Effector CD4-positive, alpha-beta T cell (primary cell): ENCODE data around the gene TNFRSF19.
"Not testable (repeated sequence)": the region's sequence is repeated elsewhere in the genome, so short reads cannot be mapped to it uniquely, and the experiment has no call there.

Experiments
- DNase-seq: peaks from one replicate; pipeline ENCODE4 v3.0.0-alpha.2; 2020
- total RNA-seq: gene quantifications from one replicate; lab custom pipeline; 2026; lab: John Stamatoyannopoulos, UW

TNFRSF19 gene, protein sequence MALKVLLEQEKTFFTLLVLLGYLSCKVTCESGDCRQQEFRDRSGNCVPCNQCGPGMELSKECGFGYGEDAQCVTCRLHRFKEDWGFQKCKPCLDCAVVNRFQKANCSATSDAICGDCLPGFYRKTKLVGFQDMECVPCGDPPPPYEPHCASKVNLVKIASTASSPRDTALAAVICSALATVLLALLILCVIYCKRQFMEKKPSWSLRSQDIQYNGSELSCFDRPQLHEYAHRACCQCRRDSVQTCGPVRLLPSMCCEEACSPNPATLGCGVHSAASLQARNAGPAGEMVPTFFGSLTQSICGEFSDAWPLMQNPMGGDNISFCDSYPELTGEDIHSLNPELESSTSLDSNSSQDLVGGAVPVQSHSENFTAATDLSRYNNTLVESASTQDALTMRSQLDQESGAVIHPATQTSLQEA
- 0.56 reads per million for total RNA-seq

DNA sequence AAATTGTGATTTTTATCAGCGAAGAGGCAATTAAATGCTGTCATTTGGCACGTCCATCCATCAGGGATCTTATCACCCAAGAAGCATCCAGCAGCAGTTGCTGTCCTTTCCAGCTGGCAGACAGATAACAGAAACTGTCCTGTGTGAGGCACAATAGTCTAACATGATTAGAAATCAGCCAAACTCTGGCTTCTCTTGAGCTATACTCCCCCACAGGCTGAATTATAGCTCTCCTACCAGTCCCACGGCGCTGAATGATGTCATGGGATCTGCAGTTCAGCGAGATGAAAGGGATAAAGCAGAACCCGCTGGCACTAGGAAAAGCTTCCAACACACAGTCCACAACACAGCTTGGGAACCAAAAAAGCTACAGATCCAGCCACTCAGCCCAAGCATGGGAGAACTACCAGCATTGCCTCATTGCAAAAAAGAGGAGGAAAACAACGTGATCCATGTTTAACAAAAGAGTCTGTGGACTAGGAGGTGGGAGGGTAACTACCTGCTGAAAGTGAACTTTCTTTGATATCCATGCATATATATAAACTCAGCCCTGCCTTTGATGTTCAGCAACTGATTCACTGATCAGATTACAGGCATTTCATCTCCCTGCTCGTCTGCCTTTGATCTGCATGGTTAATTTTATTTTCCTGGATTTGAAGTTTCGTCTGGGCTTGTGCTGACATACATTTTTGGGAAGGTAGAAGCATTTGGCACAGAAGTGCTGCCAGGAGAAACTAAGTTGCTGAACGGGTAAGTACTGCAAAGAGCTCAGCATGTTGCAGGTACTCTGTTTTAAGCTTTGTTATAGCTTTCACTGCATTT is at the start of gene TNFRSF19:
Gene TNFRSF19 (plus strand): TSS at position 314 of the 822 bp plus-strand sequence. CDS start 19,772 bp downstream, outside the sequence.
- no peak for DNase-seq

DNA sequence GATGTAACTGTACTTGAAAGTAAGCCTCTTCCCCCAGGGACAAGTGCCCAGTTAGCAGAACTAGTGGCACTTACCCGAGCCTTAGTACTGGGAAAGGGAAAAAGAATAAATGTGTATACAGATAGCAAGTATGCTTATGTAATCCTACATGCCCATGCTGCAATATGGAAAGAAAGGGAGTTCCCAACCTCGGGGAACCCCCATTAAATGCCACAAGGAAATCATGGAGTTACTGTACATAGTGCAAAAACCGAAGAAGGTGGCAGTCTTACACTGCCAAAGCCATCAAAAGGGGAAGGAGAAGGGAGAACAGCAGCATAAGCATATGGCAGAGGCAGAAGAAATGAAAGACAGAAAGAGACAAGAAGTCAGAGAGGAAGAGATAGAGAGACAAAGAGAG is 40.3 kb upstream of the TNFRSF19 start:
- not testable (repeated sequence) for DNase-seq

DNA sequence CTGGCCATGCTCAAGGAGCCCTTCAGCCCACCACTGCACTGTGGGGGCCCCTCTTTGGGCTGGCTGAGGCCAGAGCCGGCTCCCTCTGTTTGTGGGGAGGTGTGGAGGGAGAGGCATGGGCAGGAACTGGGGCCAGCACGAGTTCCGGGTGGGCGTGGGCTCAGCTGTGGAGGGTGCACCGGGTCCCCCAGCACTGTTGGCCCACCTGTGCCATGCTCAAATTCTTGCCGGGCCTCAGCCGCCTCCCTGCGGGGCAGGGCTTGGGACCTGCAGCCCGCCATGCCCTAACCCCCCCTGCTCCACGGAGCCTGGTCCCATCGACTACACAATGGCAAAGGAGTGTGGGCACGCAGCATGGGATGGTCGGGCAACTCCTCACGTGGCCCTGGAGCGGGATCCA is 38.8 kb upstream of the TNFRSF19 start:
- DNase-seq = no peak

DNA sequence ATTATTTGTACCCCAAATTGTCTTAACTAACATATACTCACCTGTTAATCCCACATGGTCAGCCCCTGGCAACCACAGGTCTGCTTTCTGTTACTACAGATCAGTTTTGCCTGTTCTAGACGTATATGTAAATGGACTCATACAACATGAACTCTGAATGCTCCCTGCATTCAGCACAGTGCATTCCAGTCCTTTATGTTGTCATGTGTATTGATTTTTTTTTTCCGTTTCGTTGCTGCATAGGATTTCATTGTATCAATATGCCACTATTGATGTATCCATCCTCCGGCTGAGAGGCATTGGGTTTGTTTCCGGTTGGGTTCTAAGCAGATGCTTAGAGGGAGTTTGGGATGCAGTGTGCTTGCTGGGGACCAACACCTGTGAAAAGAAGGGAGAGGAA is 36.1 kb upstream of the TNFRSF19 start:
- no peak for DNase-seq

DNA sequence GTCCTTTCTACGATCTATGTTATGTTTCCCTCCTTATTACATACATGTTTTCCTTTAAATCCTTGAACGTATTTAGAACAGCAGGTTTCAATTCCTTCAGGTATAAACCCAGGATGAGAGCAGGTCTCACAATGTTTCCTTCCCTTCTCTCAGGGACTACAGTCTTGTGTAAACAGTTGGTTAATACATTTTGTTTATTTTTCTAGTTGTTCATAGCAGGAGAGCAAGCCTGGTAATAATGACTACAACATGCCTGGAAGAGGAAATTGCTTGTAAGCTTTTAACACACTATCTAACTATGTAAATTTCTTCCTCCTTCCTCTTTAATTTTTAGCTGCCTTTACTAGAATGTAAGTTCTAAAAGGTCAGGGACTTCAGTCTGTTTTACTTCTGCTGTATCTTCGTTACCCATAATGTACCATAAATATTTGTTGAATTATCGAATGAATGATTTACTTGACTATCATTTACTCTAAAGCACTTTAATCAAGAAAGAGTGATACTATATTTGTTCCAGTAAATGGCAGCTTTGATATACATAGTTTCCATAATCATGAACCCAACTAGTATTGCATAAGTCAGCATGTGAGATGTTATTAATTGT is 28.9 kb upstream of the TNFRSF19 start:
- no peak for DNase-seq

DNA sequence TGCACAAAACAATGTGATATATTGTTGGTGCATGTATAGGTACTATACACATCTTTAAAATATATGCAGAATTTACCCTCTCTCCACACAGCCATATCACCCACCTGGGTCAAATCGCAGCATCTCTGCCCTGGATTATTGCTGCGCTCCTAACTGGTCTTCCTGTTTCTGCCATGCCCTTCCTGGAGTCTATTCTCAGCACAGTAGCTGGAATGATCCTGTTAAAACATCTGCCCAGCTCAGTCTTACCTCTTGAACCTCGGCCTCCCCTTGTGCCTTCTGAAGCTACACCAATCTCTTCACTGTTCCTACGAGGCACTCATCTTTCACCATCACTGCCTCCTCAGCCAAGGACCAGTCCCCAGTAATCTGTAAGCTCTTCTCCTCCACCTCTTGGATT is 25.5 kb upstream of the TNFRSF19 start:
- no peak for DNase-seq

DNA sequence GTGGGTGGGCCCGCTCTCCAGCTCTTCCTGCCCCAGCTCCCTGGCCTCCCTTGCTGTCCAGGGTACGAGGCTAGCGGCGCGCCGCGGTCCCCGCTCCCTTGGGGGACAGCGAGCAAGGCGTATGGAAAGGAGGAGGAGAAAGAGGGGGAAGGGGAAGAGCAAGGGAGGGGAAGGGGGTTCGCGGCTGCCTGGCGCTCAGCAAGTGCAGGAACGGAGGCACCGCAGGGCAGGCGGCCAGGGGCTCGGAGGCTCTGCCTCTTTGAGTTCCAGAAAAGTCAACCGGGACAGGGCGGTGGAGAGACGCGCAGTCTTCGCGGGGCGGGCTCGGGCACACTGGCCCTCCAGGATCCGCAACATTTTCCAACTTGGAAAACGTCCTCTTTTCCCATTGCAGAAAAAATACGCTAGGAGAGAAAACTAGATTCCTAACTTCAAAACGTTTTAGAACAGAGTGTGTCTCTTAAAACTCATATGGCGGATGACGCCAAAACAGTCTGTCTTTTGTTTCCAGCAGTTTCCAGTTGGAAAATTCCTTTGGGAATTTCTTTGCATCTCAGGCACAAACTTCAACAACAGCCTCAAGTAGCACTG is 23.1 kb upstream of the TNFRSF19 start:
- no peak for DNase-seq

DNA sequence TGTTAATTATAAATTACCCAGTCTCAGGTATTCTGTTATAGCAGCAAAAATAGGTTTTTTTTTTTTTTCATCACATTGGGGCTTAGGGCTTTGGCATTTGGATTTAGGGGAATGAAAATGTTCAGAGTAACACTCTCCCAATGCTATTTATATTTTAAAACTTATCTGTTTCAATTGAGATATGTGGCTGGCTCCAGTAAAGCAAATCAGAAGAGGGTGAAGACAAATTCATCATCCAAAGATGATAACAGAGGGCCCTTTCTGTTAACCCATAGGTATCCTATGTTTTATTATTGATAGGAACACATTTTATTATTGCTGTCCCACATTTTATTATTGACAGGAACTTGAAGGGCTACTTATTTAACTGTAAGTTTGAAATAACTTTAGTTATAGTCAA is 20.5 kb upstream of the TNFRSF19 start:
- no peak for DNase-seq

DNA sequence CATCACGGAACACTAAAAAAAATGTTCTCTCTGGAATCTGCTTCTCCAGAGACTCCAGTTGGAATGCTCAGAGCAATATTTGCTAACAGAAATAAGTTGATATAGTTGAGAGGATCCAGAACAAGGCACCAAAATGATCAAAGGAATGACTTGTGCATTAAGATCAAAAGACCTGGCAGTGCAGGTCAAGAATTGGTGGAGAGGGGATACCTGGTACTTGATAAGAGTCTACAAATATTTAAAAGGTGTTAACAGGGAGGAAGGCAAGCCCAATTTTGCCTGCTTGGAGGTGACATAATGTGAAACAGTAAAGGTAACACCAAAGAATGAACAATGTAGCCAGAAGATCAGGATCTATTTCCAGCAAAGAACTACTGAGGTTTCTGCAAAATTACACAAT is 20.0 kb upstream of the TNFRSF19 start:
- no peak for DNase-seq

DNA sequence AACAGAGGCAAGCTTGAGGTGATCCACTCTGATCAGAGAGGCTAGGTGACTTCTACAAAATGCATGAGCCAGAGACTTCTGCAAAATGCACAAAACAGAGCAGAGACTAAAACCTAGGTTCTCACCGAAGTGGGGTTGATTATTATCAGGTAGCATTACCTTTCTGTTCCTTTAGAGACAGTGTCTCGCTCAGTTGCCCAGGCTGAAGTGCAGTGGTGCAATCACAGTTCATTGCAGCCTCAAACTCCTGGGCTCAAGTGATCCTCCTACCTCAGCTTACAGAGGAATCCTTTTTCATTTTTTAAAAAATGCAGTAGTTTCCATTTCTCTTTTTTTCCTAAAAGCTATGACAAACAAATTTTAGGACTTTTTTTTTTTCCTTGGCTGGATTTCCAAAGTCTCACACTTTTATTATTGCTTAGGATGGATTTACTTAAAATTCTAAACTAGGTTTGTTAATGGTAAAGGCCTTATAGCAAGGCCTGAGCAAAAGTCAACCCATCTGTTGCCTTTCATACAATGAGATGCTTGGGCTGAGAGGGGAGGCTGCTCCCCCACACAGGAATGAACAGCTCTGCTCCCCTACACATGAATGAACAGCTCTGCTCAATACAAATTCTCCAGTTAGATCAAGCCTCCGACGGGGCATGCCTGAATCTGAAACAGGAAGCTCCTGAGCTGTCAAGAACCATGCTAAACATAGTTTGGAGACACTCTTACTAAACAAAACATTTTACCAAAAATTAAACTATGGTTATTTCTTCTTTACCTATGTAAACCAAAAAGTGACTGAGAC is 18.8 kb upstream of the TNFRSF19 start:
- DNase-seq = no peak

DNA sequence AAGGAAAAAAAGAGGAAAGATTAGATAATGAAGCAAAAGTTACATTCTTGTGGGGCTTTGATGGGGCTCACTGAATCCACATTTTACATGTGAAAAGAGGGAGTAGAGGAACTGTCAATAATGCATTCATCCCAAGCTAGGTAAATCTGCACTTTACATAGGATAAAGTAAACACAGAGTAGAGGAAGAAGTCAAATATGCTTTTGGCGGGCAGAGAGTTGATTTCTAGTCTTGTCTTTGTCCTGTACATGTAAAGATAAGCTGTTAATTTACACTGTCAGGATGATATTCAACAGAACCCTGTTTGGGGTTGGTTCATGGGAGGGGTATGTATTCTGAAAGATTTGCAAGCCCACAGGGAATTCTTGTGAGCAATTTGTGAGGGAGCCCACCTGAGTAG is 18.0 kb upstream of the TNFRSF19 start:
- DNase-seq = no peak

DNA sequence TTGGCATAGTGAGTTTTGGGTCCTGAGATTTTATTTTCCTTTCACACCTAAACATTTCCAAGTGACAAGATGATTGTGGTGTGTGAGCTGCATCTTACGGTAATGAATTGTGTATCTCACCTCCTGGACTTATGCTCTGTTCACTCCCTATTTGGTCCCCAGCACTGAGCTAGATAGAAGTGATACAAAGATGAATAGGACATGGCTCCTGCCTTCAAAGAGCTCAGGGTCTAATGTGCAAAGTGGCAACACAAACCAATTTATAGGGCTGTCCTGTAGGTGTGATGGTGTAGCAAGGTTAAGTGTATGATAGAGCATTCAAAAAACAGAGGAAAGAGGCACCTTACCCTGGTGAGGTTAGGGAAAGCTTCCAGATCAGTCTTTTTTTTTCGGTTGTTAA is 17.6 kb upstream of the TNFRSF19 start:
- no peak for DNase-seq

DNA sequence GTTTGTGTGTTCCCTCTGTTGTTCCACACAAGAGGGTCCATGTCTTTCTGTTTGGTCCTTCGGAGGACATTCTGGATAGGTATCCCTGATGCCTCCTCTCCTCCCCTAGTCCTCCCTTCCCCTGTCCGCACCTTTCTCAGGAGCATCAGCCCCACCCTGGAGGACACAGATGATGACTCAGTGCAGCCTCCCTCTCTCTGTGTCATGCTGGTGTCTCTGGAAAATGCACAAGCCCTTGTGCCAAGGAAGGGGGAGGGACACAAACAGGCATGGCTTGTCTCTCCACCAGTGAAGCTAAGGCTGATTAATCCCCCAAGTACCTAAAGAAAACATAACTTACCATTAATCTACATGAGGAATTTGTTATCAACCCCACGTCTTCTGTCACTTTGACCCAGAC is 16.2 kb upstream of the TNFRSF19 start:
- DNase-seq = no peak

DNA sequence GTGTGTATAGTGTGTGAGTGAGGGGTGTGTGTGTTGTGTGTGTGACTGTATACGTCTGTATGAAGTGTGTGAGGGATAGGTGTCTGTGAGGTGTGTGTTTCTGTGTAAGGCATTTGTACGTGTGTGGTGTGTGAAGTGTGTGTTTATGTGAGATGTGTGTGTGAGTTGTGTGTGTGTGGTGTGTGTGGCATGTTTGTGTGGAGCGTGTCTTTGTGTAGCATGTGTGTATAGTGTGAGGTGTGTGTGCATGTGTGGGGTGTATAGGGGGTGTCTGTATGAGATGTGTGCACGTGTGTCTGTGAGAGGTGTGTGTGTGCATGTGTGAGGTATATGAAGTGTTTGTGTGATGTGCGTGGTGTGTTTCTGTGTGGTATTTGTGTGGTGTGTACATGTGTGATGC is 13.2 kb upstream of the TNFRSF19 start:
- no peak for DNase-seq

DNA sequence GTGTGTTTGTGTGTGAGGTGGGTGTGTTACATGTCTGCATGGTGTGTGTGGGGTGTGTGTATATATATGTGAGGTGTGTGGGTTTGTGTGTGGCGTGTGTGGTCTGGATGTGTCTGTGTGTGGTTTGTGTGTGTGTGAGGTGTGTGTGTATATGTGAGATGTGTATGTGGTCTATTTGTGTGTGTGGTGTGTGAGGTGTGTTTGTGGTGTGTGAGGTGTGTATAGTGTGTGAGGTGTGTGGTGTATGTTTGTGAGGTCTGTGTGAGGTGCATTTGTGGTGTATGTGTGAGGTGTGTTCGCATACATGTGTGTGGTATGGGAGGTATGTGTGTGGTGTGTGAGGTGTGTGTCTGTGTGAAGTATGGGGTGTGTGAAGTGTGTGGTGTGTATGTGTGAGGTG is 12.5 kb upstream of the TNFRSF19 start:
- no peak for DNase-seq

DNA sequence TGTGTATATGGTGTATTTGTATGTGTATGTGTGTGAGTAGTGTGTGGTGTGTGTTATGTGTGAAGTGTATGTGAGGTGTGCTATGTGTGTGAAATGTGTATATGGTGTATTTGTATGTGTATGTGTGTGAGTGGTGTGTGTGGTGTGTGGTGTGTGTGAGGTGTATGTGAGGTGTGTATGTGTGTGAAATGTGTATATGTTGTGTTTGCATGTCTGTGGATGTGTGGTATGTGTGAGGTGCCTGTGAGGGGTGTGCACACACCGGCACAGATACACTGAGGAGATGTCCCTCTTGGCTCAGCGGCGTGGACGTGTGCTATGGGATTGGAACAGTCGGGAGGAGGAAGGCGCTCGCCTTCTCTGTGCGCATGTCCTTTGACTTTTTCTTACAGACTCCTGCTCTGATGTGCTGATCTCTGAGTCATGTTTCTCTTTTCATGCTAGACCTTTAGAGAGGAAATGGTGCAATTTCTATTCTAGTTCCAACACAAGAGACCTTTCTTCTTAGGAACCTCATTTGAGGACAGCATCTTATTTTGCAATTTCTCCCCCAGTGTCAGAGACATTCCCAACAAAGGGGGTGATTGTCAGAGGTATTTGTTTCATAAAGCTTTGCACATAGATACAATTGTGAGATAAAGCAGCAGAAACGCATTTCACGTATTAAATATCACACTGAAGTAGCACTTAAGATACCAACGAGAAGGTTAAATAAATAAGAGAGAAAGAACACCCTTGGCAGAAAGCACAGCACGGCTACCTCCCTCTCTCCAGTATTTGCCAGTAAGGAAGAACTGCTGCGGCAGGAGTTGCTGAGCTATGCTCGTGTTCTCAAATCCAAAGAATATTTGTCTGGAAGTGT is 11.3 kb upstream of the TNFRSF19 start:
- no peak for DNase-seq

DNA sequence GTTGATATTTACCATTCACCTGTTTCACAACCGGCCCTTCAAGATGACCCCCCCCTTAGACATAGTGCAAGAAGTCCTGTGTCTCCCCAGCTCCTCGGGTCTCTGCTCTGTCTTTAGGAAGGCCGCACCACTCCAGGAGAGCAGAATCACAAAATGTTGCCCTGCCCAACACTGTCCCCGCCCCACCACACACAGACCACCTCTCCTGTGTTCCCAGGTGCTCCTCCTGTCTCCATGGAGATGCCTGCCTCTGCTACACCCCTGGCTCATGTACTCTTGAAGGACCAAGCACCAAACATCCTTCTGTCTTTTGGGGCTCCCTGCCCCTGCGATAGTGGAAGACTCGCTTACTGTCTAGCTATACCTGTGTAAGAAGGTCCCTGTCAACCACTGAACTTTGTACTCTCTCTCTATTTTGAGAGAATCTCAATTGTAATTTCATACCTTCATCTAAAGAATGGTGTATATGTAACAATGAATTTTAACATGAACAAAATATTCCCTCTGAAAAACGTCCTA is 9.6 kb upstream of the TNFRSF19 start:
- no peak for DNase-seq

DNA sequence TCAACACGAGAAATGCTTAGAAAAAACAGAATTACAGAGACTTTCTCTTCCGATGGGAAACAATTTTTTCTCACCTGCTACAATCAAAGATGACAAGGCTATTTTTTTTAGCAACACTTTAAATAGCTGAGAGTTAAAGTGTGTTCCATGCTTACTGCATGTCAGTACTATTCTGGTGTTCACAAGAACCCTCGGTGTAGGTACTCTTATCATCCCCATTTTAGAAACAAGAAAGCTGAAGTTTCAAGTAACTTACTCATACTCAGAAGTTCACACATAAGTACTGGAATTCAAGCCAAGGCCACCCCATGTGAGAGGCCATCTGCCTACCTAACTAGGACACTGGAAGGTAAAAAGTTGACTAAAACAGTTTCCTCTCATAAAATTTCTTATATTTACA is 9.0 kb upstream of the TNFRSF19 start:
- DNase-seq = no peak

DNA sequence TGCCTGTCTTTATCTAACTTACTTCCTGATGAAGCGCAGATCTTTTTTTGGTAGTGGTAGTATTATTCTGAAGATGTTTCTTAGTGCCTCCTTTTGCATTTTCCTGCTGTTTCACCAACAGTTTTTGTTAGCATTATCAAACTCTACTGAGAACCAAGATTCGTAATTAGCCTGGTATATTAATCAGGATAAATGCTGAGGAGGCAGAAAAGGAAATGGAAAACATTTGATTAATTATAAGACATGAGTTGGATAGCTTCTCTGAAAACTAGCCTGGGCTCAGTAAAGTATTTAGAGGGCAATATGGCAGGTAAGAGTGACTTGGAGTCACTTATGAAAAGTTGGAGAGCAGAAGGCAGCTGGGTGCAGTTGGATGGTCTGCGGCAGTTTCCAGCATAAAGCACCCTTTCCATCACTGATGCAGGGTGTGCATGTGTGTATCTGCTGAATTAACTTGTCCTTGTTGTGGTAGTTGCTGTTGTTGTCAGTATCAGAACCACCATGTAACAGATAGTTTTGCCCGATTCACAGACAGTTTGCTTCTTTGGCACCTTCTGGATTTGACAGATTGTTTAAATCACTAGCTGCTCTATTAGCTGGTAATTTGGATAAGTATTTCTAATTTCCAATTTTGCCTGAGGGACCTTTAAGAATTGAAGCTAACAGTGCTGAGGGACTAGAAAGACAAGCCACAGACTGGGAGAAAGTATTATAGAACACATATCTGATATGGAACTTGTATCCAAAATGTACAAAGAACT is 6.9 kb upstream of the TNFRSF19 start:
- no peak for DNase-seq

DNA sequence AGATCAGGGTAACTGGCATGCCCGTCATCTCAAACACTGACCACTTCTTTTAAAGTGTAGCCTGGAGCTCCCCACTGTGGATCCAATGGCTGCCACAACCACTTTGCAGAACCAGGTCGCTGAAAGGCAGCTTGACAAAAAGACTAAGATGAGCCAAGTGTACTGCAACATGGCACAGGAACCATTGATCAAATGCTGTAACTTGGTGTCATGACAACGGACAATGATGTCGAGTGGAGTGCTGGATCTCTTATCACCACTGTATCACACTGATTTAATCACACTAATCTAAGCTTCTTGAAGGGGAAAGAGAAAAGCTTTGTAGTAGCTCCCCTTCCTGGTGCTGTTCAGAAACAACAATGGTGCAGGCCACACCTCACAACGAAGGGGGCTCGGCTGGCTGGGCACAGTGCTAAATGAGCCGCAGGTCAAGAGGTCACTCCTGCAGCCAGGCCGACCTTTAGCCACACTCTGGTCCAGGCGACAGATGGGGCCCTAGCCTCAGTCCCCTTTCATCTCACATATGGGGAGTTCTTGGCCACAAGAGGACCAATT is 2.2 kb upstream of the TNFRSF19 start:
- DNase-seq = no peak
